Measurements from ENCODE around the gene ACAP3. TPM values are rescaled to one million over a fixed set of nuclear protein-coding genes. Genes with fewer than 3 reads are reported as not detected.

The ACAP3 gene
- polyA plus RNA-seq, 2 donors = 47.7 to 120 TPM

GRCh38 chr1:1243266-1243660, 64.5 kb downstream of the ACAP3 start:
- peaks cover 4 to 15% of the 10 kb centered on the region in 2 donors for H3K4me1 ChIP-seq (ENCODE audit: control insufficient read depth in 2 of 2, insufficient read depth in 2 of 2, low read length in 1 of 2)

GRCh38 chr1:1242461-1243265, 65.1 kb downstream of the ACAP3 start:
- peaks cover 4 to 21% of the 10 kb centered on the region in 2 donors for H3K4me1 ChIP-seq (ENCODE audit: control insufficient read depth in 2 of 2, insufficient read depth in 2 of 2, low read length in 1 of 2)
- peaks cover 0 to 5% of the 10 kb centered on the region in 2 donors for H3K9me3 ChIP-seq (ENCODE audit: control insufficient read depth in 2 of 2, insufficient read depth in 1 of 2, low read depth in 1 of 2, low read length in 1 of 2)
- 84 to 87% methylated on average over 40 to 41 of the region's 41 CpGs for WGBS, 2 donors
- no peak overlapping the region for H3K27ac ChIP-seq (ENCODE audit: low read depth in 2 of 2, low read length in 1 of 2)
- no peak overlapping the region for H3K4me3 ChIP-seq (ENCODE audit: low read depth in 1 of 2, low read length in 2 of 2)
- H3K27me3 ChIP-seq (ENCODE audit: control insufficient read depth in 1 of 2, insufficient read depth in 2 of 2, low read length in 2 of 2) = peaks cover 0 to 11% of the 10 kb centered on the region in 2 donors
- no peaks in the 10 kb centered on the region for H3K36me3 ChIP-seq (ENCODE audit: control insufficient read depth in 2 of 2, insufficient read depth in 2 of 2, low read length in 1 of 2)

More at GRCh38 chr1:1243266-1243660, 64.5 kb downstream of the ACAP3 start:
- 87 to 92% methylated on average over 22 to 23 of the region's 23 CpGs for WGBS, 2 donors
- Histone ChIP-seq H3K4me3 (ENCODE audit: low read depth in 1 of 2, low read length in 2 of 2) (no peak overlapping the region), H3K27me3 (ENCODE audit: control insufficient read depth in 1 of 2, insufficient read depth in 2 of 2, low read length in 2 of 2) (peaks cover 0 to 11% of the 10 kb centered on the region in 2 donors), H3K9me3 (ENCODE audit: control insufficient read depth in 2 of 2, insufficient read depth in 1 of 2, low read depth in 1 of 2, low read length in 1 of 2) (peaks cover 0 to 5% of the 10 kb centered on the region in 2 donors), H3K27ac (ENCODE audit: low read depth in 2 of 2, low read length in 1 of 2) (no peak overlapping the region), H3K36me3 (ENCODE audit: control insufficient read depth in 2 of 2, insufficient read depth in 2 of 2, low read length in 1 of 2) (no peaks in the 10 kb centered on the region)

Other genes with a start within 250 kb of the ACAP3 start
- gene RNF223, start 233.6 kb downstream of the ACAP3 start, polyA plus RNA-seq = 10 to 100 TPM; 28.2 to 44.2 TPM
- 10 to 100 TPM; 13.0 to 27.5 TPM for gene C1orf159, start 191.8 kb downstream of the ACAP3 start, polyA plus RNA-seq
- gene TTLL10, start 134.1 kb downstream of the ACAP3 start, polyA plus RNA-seq = under 1 TPM; 0.28 to 0.43 TPM
- gene TNFRSF18, start 101.3 kb downstream of the ACAP3 start, polyA plus RNA-seq = 1 to 10 TPM; 1.9 to 4.3 TPM
- gene TNFRSF4, start 93.8 kb downstream of the ACAP3 start, polyA plus RNA-seq = 1 to 10 TPM in 1 of 2 donors, under 1 TPM in 1; 0.73 to 1.1 TPM
- 10 to 100 TPM; 43.9 to 68.0 TPM for gene SDF4, start 75.9 kb downstream of the ACAP3 start, polyA plus RNA-seq
- 1 to 10 TPM; 4.5 to 6.7 TPM for gene B3GALT6, start 75.7 kb downstream of the ACAP3 start, polyA plus RNA-seq
- 1 to 10 TPM; 1.6 to 3.0 TPM for gene C1QTNF12, start 61.2 kb downstream of the ACAP3 start, polyA plus RNA-seq
- gene UBE2J2, start 34.1 kb downstream of the ACAP3 start, polyA plus RNA-seq = 10 to 100 TPM; 38.2 to 40.9 TPM
- gene SCNN1D, start 27.5 kb downstream of the ACAP3 start, polyA plus RNA-seq = 1 to 10 TPM; 2.8 to 9.9 TPM
- gene PUSL1, start 667 bp upstream of the ACAP3 start, polyA plus RNA-seq = 10 to 100 TPM; 24.4 to 24.8 TPM
- 100 to 1,000 TPM in 1 of 2 donors, 10 to 100 TPM in 1; 74.1 to 127 TPM for gene INTS11, start 16.7 kb upstream of the ACAP3 start, polyA plus RNA-seq
- 10 to 100 TPM; 38.3 to 73.1 TPM for gene CPTP, start 16.9 kb upstream of the ACAP3 start, polyA plus RNA-seq
- gene TAS1R3, start 23.4 kb upstream of the ACAP3 start, polyA plus RNA-seq = 1 to 10 TPM in 1 of 2 donors, under 1 TPM in 1; 0.28 to 1.9 TPM
- gene DVL1, start 41.5 kb upstream of the ACAP3 start, polyA plus RNA-seq = 100 to 1,000 TPM in 1 of 2 donors, 10 to 100 TPM in 1; 57.5 to 107 TPM
- gene MXRA8, start 50.6 kb upstream of the ACAP3 start, polyA plus RNA-seq = 10 to 100 TPM in 1 of 2 donors, 1 to 10 TPM in 1; 7.5 to 14.7 TPM
- gene AURKAIP1, start 67.3 kb upstream of the ACAP3 start, polyA plus RNA-seq = 100 to 1,000 TPM; 155 to 158 TPM
- gene CCNL2, start 91.4 kb upstream of the ACAP3 start, polyA plus RNA-seq = 100 to 1,000 TPM in 1 of 2 donors, 10 to 100 TPM in 1; 97.9 to 210 TPM
- 100 to 1,000 TPM in 1 of 2 donors, 10 to 100 TPM in 1; 59.1 to 148 TPM for gene MRPL20, start 99.4 kb upstream of the ACAP3 start, polyA plus RNA-seq
- 10 to 100 TPM; 10.6 to 12.4 TPM for gene ANKRD65, start 113.3 kb upstream of the ACAP3 start, polyA plus RNA-seq
- 10 to 100 TPM; 21.0 to 21.4 TPM for gene VWA1, start 127.8 kb upstream of the ACAP3 start, polyA plus RNA-seq
- 1 to 10 TPM; 1.8 to 2.1 TPM for gene ATAD3C, start 141.8 kb upstream of the ACAP3 start, polyA plus RNA-seq
- 10 to 100 TPM; 20.7 to 43.3 TPM for gene ATAD3B, start 163.8 kb upstream of the ACAP3 start, polyA plus RNA-seq
- 10 to 100 TPM; 25.4 to 26.1 TPM for gene ATAD3A, start 204.2 kb upstream of the ACAP3 start, polyA plus RNA-seq
- gene TMEM240, start 232.7 kb upstream of the ACAP3 start, polyA plus RNA-seq = 1 to 10 TPM; 2.1 to 3.1 TPM

Measured in esophagus (tissue), 2 donors.